ENCODE measurements around the gene TBKBP1.

Gene TBKBP1

DNA sequence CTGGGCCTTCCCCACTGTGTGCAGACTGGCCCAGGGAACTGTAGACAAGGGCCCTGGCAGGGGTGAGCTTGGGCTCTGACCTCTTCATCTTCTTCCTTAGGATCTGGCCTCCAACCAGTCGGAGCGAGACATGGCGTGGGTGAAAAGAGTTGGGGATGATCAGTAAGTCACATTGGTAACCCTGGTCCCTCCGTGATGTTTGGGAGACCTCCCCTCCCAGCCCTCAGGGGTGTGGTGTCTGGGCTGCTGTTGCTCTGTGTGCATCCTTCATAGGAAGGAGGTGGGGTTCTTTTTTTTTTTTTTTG lies 5.5 kb downstream of the TBKBP1 start:
- no peak for DNase-seq

- DNase-seq = no peak
These were observed 6.8 kb downstream of the TBKBP1 start for GRCh38 chr17:47700471-47701449.

DNA sequence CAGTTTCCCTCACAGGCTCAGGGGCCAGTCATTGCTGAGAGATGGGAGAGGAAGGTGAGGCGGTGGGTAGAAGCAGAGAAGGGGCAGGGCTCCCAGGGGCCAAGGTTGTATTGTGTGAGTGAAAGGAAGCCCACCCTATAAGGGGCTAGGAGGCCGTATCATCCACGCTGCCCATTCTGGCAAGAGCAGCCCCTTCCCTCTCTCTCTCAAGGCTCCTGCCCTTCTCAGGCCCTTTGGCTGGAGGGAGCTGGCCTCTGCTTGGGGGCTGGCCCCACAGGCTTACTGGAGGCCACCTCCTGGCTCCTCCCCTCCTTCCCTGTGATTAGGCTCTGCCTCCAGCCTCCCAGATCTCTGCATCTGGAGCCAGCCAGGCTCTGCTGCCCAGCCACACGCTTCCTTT lies 7.6 kb downstream of the TBKBP1 start:
- DNase-seq = no peak

- no peak for DNase-seq
These were observed 8.5 kb downstream of the TBKBP1 start for GRCh38 chr17:47702391-47702995.

GRCh38 chr17:47703191-47703591 lies 9.2 kb downstream of the TBKBP1 start:
- DNase-seq = peak in 1 of 2 donors; percentile 27

GRCh38 chr17:47703671-47704070 lies 9.7 kb downstream of the TBKBP1 start:
- DNase-seq = no peak

DNA sequence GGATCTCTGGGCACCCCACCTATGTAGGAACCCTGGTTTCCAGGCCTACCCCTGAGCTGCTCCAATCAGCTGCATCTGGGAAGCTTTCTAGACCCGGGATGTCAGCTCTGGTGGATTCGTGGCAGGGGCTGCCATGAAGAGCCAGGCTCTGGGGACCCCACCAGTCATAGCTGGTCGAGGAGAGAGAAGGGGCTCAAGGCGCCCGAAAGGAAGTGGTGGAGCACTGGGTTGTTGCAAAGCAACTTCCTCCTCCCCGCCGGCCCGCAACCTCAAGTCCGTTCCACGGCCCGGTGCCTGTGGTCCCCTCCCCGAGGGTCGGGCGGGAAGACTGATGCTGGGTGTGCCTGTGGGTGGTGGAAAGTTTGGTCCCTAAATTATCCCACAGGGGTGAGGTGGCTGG lies 10.2 kb downstream of the TBKBP1 start:
- peak in 1 of 2 donors; percentile 32 for DNase-seq

DNA sequence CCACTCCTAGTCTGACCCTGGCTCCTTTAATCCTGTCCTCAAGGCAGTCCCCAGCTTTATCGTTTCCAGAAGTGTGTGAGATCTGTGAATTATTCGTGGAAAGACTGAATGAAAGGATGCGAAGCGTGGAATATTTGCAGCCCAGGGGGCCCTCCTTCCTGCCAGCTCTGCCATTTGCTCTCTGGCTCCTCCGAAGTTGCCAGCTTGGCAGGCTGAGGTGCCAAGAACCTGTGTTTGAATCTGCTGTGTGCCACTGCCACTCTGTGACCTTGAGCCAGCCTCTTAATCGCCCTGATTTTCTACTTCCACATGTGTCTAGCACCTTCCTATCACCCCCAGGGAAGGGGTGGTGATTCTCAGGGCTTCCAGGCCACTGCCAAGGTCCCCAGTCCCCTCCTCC lies 10.8 kb downstream of the TBKBP1 start:
- no peak for DNase-seq

- DNase-seq = no peak
These were observed 11.9 kb downstream of the TBKBP1 start for GRCh38 chr17:47705536-47706530.

DNA sequence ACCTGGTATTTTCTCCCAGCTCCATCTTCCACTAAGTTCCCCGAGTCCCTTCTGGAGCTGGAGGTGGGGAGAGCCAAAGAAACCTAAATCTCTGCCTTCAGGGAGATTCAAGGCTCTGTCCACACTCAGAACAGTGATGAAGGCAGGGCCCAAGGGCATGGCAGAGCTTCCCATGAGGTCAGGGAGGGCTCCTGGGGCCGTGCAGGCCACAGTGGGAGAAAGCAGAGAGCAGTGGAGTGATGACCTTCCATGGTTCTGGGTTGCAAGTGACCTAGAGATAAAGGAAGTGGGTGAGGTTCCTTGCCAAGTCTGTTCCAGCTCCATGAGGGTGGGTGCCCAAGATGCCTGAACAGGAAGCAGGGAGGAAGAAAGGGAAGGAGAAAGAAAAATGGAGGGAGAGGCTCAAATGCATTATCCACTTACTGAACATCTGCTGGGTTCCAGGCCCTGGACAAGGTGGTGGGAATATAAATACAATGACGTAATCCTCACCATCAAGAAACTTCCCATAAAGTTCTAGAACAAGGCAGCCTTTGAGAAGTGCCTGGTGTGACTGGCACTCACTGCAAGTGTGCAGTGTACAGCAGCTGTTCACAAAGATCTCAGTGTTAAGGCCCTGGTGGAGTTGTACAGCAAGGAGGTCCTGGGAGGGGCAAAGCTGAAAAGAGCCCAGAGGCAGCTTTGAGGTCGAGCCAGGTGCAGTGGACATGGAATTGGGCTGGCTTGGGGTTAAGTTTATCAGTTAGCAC lies 13.3 kb downstream of the TBKBP1 start:
- peak in 1 of 2 donors; percentile 40 for DNase-seq

- DNase-seq = no peak
These were observed 13.9 kb downstream of the TBKBP1 start for GRCh38 chr17:47707884-47708283.

DNA sequence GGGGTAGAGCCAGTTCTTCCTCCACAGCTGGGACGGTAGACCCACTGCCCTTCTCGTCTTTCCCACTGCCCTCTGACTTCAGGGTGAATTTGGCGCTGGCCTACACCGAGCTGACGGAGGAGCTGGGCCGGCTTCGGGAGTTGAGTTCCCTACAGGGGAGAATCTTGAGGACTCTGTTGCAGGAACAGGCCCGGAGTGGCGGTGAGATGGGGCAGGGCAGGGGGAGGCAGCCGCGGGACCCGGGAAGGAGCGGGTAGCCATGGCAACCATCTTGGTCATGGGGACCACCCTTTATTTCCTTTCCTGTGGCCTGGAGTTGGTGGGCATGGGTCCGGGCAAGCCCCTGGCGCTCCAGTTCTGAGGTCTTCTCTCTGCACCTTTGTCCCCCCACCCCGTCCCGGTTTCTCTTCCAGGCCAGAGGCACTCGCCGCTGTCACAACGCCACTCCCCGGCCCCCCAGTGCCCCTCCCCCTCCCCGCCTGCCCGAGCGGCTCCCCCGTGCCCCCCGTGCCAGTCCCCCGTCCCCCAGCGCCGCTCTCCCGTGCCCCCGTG lies 14.4 kb downstream of the TBKBP1 start:
- no peak for DNase-seq

DNA sequence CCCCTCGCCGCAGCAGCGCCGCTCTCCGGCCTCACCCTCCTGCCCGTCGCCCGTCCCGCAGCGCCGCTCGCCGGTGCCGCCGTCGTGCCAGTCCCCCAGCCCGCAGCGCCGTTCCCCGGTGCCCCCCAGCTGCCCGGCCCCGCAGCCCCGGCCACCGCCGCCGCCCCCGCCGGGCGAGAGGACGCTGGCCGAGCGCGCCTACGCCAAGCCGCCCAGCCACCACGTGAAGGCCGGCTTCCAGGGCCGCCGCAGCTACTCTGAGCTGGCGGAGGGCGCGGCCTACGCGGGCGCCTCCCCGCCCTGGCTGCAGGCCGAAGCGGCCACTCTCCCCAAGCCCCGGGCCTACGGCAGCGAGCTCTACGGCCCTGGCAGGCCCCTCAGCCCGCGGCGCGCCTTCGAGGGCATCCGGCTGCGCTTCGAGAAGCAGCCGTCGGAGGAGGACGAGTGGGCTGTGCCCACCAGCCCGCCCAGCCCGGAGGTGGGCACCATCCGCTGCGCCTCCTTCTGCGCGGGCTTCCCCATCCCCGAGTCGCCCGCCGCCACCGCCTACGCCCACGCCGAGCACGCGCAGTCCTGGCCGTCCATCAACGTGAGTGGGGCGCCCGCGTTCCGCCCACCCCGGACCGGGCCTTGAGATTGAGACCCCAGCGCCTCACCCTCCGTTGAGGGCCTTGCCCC lies 15.0 kb downstream of the TBKBP1 start:
- DNase-seq = no peak

DNA sequence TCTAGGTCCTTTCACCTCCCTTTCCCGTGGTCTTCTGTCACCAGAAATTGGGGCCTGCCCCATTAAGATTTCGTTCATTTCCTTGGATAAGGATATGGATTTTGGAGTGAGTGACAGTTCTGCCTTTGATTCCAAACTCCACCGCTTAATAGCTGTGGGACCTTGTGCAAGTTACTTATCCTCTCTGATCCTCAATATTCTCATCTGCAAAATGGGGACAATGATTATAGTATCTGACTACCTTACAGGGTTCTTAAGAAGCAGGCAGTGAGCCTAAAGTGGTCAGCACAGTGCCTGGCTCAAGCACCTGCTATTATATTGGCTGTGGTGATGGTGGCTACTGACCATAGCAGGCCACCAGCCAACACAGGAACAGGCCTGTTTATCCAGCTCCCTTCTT lies 15.6 kb downstream of the TBKBP1 start:
- no peak for DNase-seq

DNA sequence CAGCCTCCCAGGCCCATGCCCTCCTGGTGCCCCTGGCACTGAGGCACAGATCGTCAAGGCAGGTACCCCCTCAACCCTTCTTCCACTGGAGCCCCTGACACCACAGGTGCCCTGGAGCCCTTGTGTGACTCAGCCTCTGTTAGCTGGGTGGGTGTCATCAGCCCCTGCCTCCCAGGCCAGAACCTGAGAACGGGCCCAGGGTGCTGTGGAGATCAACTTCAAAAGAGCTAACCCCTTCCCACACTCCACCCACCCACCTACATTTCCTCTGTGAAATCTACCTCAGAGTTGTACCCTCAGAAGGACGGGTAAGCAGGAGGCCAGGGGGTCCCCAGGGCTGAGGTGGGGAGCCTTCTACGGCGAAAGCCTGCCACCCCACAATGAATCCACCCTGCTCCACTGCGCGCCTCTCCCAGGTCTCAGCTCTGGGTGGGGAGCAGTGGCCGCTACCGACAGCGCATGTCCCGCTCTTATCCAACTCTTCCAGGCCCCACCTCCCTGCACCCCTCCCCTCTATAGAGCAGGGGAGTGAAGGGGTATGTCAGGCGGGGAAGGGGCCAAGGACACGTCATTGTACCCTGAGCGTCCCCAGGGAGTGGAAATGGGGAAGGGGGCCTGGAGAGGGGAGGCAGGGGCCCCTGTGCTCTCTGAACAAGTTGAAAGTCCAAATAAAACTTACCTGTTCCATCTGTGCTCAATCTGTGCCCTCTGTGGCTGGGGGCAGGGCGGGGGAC lies 17.6 kb downstream of the TBKBP1 start:
- DNase-seq = no peak

- peak; percentile 64 to 74 for DNase-seq
These were observed 18.5 kb downstream of the TBKBP1 start for GRCh38 chr17:47712330-47713023.

DNA sequence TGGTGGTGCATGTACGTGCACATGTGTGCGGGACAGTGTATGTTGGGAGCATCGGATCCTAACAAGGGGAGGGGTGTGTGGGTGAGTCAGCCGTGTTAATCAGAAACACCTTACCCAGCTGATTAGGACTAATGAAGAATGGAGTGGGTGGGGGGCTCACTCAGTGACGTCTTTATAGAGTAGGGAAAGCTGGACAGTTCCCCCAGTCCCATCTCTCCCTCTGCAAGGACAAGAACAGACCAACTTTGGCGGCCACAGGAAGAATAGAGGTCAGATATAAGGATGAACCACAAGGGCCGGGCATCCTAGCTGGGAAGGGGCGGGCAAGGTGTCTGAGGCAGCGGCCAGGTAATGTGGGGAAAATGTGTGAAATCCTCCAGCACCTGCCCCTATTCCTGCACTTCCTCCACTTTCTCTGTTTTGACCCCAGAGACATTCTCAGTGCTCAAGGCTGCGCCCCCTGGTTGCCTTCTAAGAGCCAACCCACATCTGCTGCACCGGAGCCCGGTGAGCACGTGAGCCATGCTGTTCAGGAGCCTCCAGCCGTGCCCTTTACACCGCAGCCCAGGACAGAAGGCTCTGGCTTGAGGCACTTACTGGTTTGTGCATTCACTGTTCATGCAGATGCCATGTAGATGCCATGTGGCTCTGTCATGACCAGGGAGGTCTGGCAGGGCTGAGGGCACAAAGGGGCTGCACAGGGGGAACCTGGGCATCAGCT lies 20.2 kb downstream of the TBKBP1 start:
- DNase-seq = no peak

DNA sequence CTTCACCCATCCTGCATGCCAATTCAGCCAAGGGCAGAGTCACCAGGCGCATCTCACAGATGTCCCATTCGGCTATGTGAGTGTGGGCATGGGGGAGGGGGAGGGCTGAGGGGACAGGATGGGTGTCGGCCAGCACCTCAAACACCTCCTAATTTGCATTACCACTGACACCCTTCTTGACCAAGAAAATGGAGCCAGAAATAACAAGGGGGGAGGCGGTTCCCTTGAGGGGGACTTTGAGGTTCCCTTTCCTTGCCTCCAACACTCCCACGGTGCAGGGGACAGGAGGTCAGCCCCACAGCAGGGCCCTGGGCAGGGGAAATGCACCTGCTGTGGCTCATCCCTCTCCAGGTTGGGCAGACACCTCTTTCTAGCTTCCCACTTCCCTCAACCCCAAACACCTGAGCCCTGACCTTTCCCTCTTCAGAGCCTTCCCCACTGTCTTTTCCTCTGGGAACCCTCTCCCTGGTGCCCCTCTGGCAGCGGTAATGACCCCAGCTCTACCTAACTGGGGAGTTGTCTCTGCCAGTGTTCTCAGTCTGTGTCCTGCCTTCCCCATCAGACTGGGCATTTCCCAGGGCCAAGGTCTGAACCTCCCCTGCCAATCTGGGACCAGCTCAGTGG lies 20.9 kb downstream of the TBKBP1 start:
- DNase-seq = no peak
